Activated naive CD8-positive, alpha-beta T cell treated with anti-CD3 and anti-CD28 coated beads, Interleukin-2, amount 10 ng/mL, durations not matched to agents 7 days and 5 days (primary cell): ENCODE results near the gene CCR1. TPM values are rescaled to one million over a fixed set of nuclear protein-coding genes. Genes with fewer than 3 reads are reported as not detected.

Experiments
- total RNA-seq, 2 experiments: library from RNA; stranded (reverse); gene quantifications; one replicate each; pipeline ENCODE4 v1.2.3, GENCODE V29; 2021

The CCR1 gene
- total RNA-seq, 2 experiments from 2014 or later, result 58.6 to 63.9 TPM

Other genes starting within 250 kb of the CCR1 start
- 10 to 100 TPM; 37.9 to 39.1 TPM for gene FYCO1, start 212.5 kb downstream of the CCR1 start, total RNA-seq
- gene XCR1, start 180.8 kb downstream of the CCR1 start, total RNA-seq, result not detected
- gene CCR3, start 34.1 kb upstream of the CCR1 start, total RNA-seq, result 1 to 10 TPM; 1.3 to 1.9 TPM
- gene CCR2, start 145.8 kb upstream of the CCR1 start, total RNA-seq, result 10 to 100 TPM; 52.5 to 53.0 TPM
- 10 to 100 TPM; 39.6 to 44.3 TPM for gene CCR5, start 162.6 kb upstream of the CCR1 start, total RNA-seq
- gene CCRL2, start 198.9 kb upstream of the CCR1 start, total RNA-seq, result 10 to 100 TPM; 13.5 to 14.4 TPM